Measurements from ENCODE around the gene LANCL3. TPM values are rescaled to one million over a fixed set of nuclear protein-coding genes. Genes with fewer than 3 reads are reported as not detected.

The LANCL3 gene
- total RNA-seq, 1 experiment from 2014 or later = 0.26 TPM

DNA sequence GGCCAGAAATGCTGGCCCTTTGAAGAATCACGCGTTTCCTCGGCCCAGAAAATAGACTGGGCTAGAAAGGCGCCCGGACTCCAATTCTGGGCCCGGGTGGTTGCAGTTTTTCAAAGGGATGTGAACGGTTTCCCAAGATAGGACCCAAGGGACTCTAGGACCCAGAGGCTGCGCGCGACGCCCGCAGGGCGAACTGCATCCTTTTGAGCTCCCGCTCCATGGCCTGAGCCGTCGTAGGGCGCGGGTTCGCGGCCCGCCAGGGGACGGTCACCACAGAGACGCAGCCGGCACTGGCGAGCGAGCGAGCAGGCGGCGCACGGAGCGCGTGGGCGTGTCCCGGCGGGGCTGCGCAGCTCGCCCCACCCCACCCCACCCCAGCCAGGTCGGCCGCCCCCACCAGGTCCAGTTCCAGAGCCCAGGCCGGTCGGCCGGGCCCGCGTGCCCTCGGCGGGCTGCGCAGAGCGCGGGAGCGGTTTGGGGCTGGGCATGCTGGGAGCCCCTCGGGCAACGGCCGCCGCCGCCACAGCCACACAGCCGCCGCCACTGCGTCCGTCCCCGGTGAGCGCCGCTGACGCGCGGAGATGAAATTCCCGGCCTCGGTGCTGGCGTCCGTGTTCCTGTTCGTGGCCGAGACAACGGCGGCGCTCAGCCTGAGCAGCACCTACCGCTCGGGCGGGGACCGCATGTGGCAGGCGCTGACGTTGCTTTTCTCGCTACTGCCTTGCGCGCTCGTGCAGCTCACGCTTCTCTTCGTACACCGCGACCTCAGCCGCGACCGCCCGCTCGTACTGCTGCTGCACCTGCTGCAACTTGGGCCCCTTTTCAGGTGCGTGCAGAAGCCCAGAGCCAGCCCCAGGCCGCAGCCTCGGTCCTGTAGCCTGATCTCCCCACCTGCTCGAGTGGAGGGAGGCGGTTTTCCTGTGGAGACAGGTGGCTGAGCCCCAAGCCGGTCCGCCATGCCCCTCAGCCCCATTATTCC, 114.2 kb downstream of the LANCL3 start, which contains the start of gene XK:
Gene XK (plus strand): TSS at position 411 of the 979 bp plus-strand sequence. CDS start 171 bp downstream, at position 582.
- Histone ChIP-seq H3K4ac (ENCODE audit: low read depth, low read length) (no peak within 1 kb of the TSS), H3K14ac (ENCODE audit: insufficient read depth, low read length) (peak within 1 kb of the TSS; percentile 76), H2BK120ac (ENCODE audit: low read depth, low read length, poor library complexity, severe bottlenecking) (no peak within 1 kb of the TSS), H3K4me1 (ENCODE audit: insufficient read depth, low read length) (no peaks in the 10 kb centered on the region; the same call in 1 of the 2 replicates), H3T11ph (ENCODE audit: low read length) (no peak within 1 kb of the TSS), H3K23me2 (ENCODE audit: insufficient read length, low read depth, low read length, poor library complexity, severe bottlenecking) (no peaks in the 10 kb centered on the region), H4K20me1 (ENCODE audit: control insufficient read depth, insufficient read depth, insufficient read length) (no peaks in the 10 kb centered on the region), H2AFZ (ENCODE audit: low read length) (no peak within 1 kb of the TSS), H3K79me2 (ENCODE audit: insufficient read depth, low read length) (no peaks in the 10 kb centered on the region), H3K56ac (ENCODE audit: insufficient read length, low read depth, low read length) (no peak within 1 kb of the TSS), H2AK5ac (ENCODE audit: insufficient read length, low read length) (no peak within 1 kb of the TSS), H2BK5ac (ENCODE audit: insufficient read length, low read length) (no peak within 1 kb of the TSS), H3K9me3 (ENCODE audit: control insufficient read depth, low read depth, low read length) (no peaks in the 10 kb centered on the region), H3K27me3 (ENCODE audit: insufficient read depth, low read length) (peaks cover 6% of the 10 kb centered on the region; the same call in 1 of the 2 replicates), H3K23ac (ENCODE audit: insufficient read length, low read depth, low read length) (no peak within 1 kb of the TSS), H3K4me2 (ENCODE audit: insufficient read depth, insufficient read length, low read length) (peak within 1 kb of the TSS; percentile 45), H2BK12ac (ENCODE audit: insufficient read length, low read depth, low read length) (no peak within 1 kb of the TSS), H3K9ac (ENCODE audit: extremely low read depth, insufficient read length, low read length) (no peak within 1 kb of the TSS), H4K8ac (replicated peaks; ENCODE audit: insufficient read length, low read depth, low read length) (no peak within 1 kb of the TSS), H3K79me1 (ENCODE audit: insufficient read depth, low read depth, low read length, poor library complexity, severe bottlenecking) (no peaks in the 10 kb centered on the region), H2BK15ac (ENCODE audit: low read depth, low read length) (no peak within 1 kb of the TSS), H4K91ac (ENCODE audit: insufficient read length, low read depth, low read length) (no peak within 1 kb of the TSS), H2BK20ac (ENCODE audit: low read depth, low read length, poor library complexity, severe bottlenecking) (no peak within 1 kb of the TSS), H4K5ac (ENCODE audit: insufficient read length, low read depth, low read length) (no peak within 1 kb of the TSS), H3K18ac (ENCODE audit: insufficient read length, low read depth, low read length) (peak within 1 kb of the TSS; percentile 54), H3K27ac (ENCODE audit: insufficient read length, low read depth, low read length) (no peak within 1 kb of the TSS)
- H3K27ac Mint-ChIP-seq = no peak within 1 kb of the TSS; a peak in 2 of 7 replicates
- TF ChIP-seq, protein P1, sequence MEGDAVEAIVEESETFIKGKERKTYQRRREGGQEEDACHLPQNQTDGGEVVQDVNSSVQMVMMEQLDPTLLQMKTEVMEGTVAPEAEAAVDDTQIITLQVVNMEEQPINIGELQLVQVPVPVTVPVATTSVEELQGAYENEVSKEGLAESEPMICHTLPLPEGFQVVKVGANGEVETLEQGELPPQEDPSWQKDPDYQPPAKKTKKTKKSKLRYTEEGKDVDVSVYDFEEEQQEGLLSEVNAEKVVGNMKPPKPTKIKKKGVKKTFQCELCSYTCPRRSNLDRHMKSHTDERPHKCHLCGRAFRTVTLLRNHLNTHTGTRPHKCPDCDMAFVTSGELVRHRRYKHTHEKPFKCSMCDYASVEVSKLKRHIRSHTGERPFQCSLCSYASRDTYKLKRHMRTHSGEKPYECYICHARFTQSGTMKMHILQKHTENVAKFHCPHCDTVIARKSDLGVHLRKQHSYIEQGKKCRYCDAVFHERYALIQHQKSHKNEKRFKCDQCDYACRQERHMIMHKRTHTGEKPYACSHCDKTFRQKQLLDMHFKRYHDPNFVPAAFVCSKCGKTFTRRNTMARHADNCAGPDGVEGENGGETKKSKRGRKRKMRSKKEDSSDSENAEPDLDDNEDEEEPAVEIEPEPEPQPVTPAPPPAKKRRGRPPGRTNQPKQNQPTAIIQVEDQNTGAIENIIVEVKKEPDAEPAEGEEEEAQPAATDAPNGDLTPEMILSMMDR (conservative IDR thresholded peaks at IDR 0.05) = no peak
- peak within 1 kb of the TSS; percentile 57 to 71 for H3K4me3 Mint-ChIP-seq
- peaks cover 16% of the 10 kb centered on the region for H3K27me3 Mint-ChIP-seq (ENCODE audit: low read depth)
- peaks cover 0 to 2% (median 0%) of the 10 kb centered on the region in 3 experiments; a peak in 1 of 7 replicates for H3K36me3 Mint-ChIP-seq (ENCODE audit: insufficient read depth in 1 of 3, low read depth in 3 of 3)
- H3K9me3 Mint-ChIP-seq = peaks cover 38 to 42% of the 10 kb centered on the region in 2 experiments
- peaks cover 9 to 13% of the 10 kb centered on the region in 2 experiments; a peak in 3 of 4 replicates for H3K4me1 Mint-ChIP-seq
- WGBS (ENCODE audit: extremely low coverage, insufficient read length, low lambda C conversion rate) = no CpG with 5 or more reads among the region's 100 CpGs
- peak; percentile 74 for DNase-seq
